ENCODE results near the gene RBM33.

Gene RBM33

DNA sequence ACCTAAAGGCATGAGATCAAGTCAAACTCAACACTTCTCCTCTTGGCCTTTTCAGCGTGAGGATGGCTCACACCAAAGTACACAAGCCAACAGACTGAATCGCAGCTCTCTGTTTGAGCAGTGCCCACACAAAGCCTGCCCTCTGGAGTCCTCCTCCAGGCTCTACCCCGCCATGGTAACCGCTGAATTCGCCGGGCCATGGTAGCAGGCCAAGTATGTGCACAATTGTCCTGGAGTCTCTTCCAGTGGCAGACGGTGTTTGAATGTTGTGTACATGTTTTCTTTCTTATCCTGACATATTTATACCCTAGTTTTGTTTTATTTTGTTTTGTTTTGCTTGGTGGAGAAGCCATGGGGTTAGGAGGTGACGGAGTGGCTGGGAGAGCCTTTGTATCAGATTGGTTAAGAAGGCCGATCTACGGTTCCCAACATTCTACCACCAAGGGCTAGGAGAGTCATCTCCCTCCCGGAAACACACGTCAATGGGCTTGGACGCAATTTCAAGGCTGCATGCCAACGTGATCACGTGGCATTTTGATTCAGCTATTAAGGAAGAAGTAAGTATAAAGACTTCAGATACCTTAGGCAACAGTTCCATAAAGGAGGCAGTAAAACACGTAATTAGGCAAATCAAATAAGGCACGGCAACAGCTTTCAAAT lies 179.9 kb downstream of the RBM33 start:
- CTCF ChIA-PET = no interaction called here
- POLR2A ChIA-PET = no interaction called here
- TF ChIP-seq ZSCAN16 (tag by site-specific recombination; IDR thresholded peaks at IDR 0.05) (no peak), ZNF133 (tag by site-specific recombination; IDR thresholded peaks at IDR 0.05) (no peak), SP3 (tag by site-specific recombination; IDR thresholded peaks at IDR 0.05) (no peak), MEIS1 (CRISPR knock-in tag; IDR thresholded peaks at IDR 0.05; ENCODE audit: borderline replicate concordance) (no peak), ZNF354C (tag by site-specific recombination; IDR thresholded peaks at IDR 0.05; ENCODE audit: borderline replicate concordance, low read depth) (no peak), ZNF624 (tag by site-specific recombination; IDR thresholded peaks at IDR 0.05) (no peak), ZNF114 (tag by site-specific recombination; IDR thresholded peaks at IDR 0.05) (no peak), ZNF560 (tag by site-specific recombination; IDR thresholded peaks at IDR 0.05; ENCODE audit: borderline replicate concordance) (no peak), ZSCAN18 (tag by site-specific recombination; IDR thresholded peaks at IDR 0.05) (no peak), ZNF214 (tag by site-specific recombination; IDR thresholded peaks at IDR 0.05; ENCODE audit: borderline replicate concordance) (no peak), ZFP41 (tag by site-specific recombination; IDR thresholded peaks at IDR 0.05; ENCODE audit: borderline replicate concordance) (no peak), ZNF433 (tag by site-specific recombination; IDR thresholded peaks at IDR 0.05; ENCODE audit: low read depth) (no peak)
- TF ChIP-seq, protein P1, sequence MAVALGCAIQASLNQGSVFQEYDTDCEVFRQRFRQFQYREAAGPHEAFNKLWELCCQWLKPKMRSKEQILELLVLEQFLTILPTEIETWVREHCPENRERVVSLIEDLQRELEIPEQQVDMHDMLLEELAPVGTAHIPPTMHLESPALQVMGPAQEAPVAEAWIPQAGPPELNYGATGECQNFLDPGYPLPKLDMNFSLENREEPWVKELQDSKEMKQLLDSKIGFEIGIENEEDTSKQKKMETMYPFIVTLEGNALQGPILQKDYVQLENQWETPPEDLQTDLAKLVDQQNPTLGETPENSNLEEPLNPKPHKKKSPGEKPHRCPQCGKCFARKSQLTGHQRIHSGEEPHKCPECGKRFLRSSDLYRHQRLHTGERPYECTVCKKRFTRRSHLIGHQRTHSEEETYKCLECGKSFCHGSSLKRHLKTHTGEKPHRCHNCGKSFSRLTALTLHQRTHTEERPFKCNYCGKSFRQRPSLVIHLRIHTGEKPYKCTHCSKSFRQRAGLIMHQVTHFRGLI (tag by site-specific recombination; IDR thresholded peaks at IDR 0.05) = no peak
- H3K9me3 ChIP-seq (ENCODE audit: control insufficient read depth, insufficient read depth, low read depth, low read length) = no peaks in the 10 kb centered on the region
- H3K4me1 ChIP-seq (ENCODE audit: control insufficient read depth, insufficient read depth, low read length) = no peaks in the 10 kb centered on the region
- H3K27ac ChIP-seq (ENCODE audit: extremely low read depth, low read depth, low read length) = no peak overlapping the region
- no peaks in the 10 kb centered on the region for H3K36me3 ChIP-seq (ENCODE audit: control insufficient read depth in 2 of 2, insufficient read depth in 1 of 2, low read length in 2 of 2)
- no peak overlapping the region for H3K4me3 ChIP-seq (ENCODE audit: low read depth, low read length)

DNA sequence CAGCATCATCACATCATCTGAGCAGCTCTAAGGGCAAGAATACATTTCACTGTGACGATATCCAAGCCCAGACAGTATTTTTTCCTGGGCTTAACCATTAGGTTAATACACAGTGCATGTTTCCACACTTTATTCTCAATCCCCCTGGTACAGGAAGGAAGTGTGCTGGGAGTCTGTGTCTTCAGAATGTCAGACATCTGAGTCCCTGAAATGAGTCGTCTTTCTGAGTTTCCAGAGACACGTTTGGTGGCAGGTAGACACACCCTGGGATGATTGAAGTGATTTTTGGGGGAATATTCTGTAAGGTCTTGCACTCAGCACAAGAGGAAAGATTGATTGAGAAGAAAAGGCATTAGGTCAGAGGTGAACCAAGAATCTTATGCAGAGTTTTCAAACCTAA lies 180.9 kb downstream of the RBM33 start:
- Histone ChIP-seq H3K4me3 (ENCODE audit: low read depth, low read length) (no peak overlapping the region), H3K27ac (ENCODE audit: extremely low read depth, low read depth, low read length) (no peak overlapping the region), H3K9me3 (ENCODE audit: control insufficient read depth, insufficient read depth, low read depth, low read length) (no peaks in the 10 kb centered on the region), H3K36me3 (ENCODE audit: control insufficient read depth in 2 of 2, insufficient read depth in 1 of 2, low read length in 2 of 2) (no peaks in the 10 kb centered on the region), H3K4me1 (ENCODE audit: control insufficient read depth, insufficient read depth, low read length) (no peaks in the 10 kb centered on the region)
- CTCF ChIA-PET = interaction anchor here (0.7 kb wide), 1 partner anchor 128 kb away, joined by 3 read pairs; no protein-coding TSS in a partner anchor
- POLR2A ChIA-PET = no interaction called here
- TF ChIP-seq ZNF571 (tag by site-specific recombination; IDR thresholded peaks at IDR 0.05) = no peak
- no peak for TF ChIP-seq ZBTB7A (tag by site-specific recombination; IDR thresholded peaks at IDR 0.05; ENCODE audit: low read depth)
- TF ChIP-seq INSM2 (tag by site-specific recombination; IDR thresholded peaks at IDR 0.05) = no peak
- TF ChIP-seq ZNF335 (tag by site-specific recombination; conservative IDR thresholded peaks at IDR 0.05) = no peak
- TF ChIP-seq ZIC2 (tag by site-specific recombination; IDR thresholded peaks at IDR 0.05) = no peak
- TF ChIP-seq ZNF423 (tag by site-specific recombination; IDR thresholded peaks at IDR 0.05) = no peak
- TF ChIP-seq ZNF549 (tag by site-specific recombination; IDR thresholded peaks at IDR 0.05) = no peak
- TF ChIP-seq, protein P2, sequence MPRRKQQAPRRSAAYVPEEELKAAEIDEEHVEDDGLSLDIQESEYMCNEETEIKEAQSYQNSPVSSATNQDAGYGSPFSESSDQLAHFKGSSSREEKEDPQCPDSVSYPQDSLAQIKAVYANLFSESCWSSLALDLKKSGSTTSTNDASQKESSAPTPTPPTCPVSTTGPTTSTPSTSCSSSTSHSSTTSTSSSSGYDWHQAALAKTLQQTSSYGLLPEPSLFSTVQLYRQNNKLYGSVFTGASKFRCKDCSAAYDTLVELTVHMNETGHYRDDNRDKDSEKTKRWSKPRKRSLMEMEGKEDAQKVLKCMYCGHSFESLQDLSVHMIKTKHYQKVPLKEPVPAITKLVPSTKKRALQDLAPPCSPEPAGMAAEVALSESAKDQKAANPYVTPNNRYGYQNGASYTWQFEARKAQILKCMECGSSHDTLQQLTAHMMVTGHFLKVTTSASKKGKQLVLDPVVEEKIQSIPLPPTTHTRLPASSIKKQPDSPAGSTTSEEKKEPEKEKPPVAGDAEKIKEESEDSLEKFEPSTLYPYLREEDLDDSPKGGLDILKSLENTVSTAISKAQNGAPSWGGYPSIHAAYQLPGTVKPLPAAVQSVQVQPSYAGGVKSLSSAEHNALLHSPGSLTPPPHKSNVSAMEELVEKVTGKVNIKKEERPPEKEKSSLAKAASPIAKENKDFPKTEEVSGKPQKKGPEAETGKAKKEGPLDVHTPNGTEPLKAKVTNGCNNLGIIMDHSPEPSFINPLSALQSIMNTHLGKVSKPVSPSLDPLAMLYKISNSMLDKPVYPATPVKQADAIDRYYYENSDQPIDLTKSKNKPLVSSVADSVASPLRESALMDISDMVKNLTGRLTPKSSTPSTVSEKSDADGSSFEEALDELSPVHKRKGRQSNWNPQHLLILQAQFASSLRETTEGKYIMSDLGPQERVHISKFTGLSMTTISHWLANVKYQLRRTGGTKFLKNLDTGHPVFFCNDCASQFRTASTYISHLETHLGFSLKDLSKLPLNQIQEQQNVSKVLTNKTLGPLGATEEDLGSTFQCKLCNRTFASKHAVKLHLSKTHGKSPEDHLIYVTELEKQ (tag by site-specific recombination; IDR thresholded peaks at IDR 0.05; ENCODE audit: borderline replicate concordance) = no peak
- TF ChIP-seq KLF8 (tag by site-specific recombination; IDR thresholded peaks at IDR 0.05) = no peak
- no peak for TF ChIP-seq ZNF157 (tag by site-specific recombination; IDR thresholded peaks at IDR 0.05)
- no peak for TF ChIP-seq KLF9 (tag by site-specific recombination; IDR thresholded peaks at IDR 0.05; ENCODE audit: low read depth)
- TF ChIP-seq ZNF138 (tag by site-specific recombination; IDR thresholded peaks at IDR 0.05; ENCODE audit: borderline replicate concordance) = no peak
- TF ChIP-seq OVOL3 (tag by site-specific recombination; IDR thresholded peaks at IDR 0.05) = no peak
- no peak for TF ChIP-seq MZF1 (tag by site-specific recombination; IDR thresholded peaks at IDR 0.05; ENCODE audit: borderline replicate concordance)
- no peak for TF ChIP-seq ZNF777 (tag by site-specific recombination; IDR thresholded peaks at IDR 0.05; ENCODE audit: borderline replicate concordance)
- no peak for TF ChIP-seq ZNF610 (tag by site-specific recombination; IDR thresholded peaks at IDR 0.05; ENCODE audit: borderline replicate concordance)
